ENCODE results near the gene TTC33.
"Not testable (repeated sequence)": the region's sequence is repeated elsewhere in the genome, so short reads cannot be mapped to it uniquely, and the experiment has no call there.

Gene TTC33

GRCh38 chr5:40570408-40571129 is 185.2 kb downstream of the TTC33 start:
- in situ Hi-C loops (cut with MboI; ENCODE audit: low sequenced_read_pairs, unreplicated experiment): loop anchor here (10.0 kb wide), 1 partner anchor 86 kb away; no protein-coding TSS in a partner anchor
- no peak for TF ChIP-seq CTCF (IDR thresholded peaks at IDR 0.05; ENCODE audit: borderline replicate concordance, control extremely low read depth, extremely low read depth, insufficient read depth, missing control alignments)
- no peak for DNase-seq (ENCODE audit: low spot score)

- TF ChIP-seq CTCF (IDR thresholded peaks at IDR 0.05; ENCODE audit: borderline replicate concordance, control extremely low read depth, extremely low read depth, insufficient read depth, missing control alignments): no peak
- in situ Hi-C loops (cut with MboI; ENCODE audit: low sequenced_read_pairs, unreplicated experiment): loop anchor here (10.0 kb wide), 1 partner anchor 85 kb away; no protein-coding TSS in a partner anchor
- no peak for DNase-seq (ENCODE audit: low spot score)
These were observed 186.1 kb downstream of the TTC33 start for GRCh38 chr5:40569546-40570270.

GRCh38 chr5:40568548-40568947 is 187.2 kb downstream of the TTC33 start:
- in situ Hi-C loops (cut with MboI; ENCODE audit: low sequenced_read_pairs, unreplicated experiment): no loop called here
- DNase-seq (ENCODE audit: low spot score): no peak
- no peak for TF ChIP-seq CTCF (IDR thresholded peaks at IDR 0.05; ENCODE audit: borderline replicate concordance, control extremely low read depth, extremely low read depth, insufficient read depth, missing control alignments)

GRCh38 chr5:40563173-40563572 is 192.6 kb downstream of the TTC33 start:
- DNase-seq (ENCODE audit: low spot score); in situ Hi-C loops (cut with MboI; ENCODE audit: low sequenced_read_pairs, unreplicated experiment): not testable (repeated sequence)

GRCh38 chr5:40560474-40561110 is 195.2 kb downstream of the TTC33 start:
- no peak for DNase-seq (ENCODE audit: low spot score)
- in situ Hi-C loops (cut with MboI; ENCODE audit: low sequenced_read_pairs, unreplicated experiment): no loop called here
- TF ChIP-seq CTCF (IDR thresholded peaks at IDR 0.05; ENCODE audit: borderline replicate concordance, control extremely low read depth, extremely low read depth, insufficient read depth, missing control alignments): no peak

- DNase-seq (ENCODE audit: low spot score): no peak
- no peak for TF ChIP-seq CTCF (IDR thresholded peaks at IDR 0.05; ENCODE audit: borderline replicate concordance, control extremely low read depth, extremely low read depth, insufficient read depth, missing control alignments)
- in situ Hi-C loops (cut with MboI; ENCODE audit: low sequenced_read_pairs, unreplicated experiment): no loop called here
These were observed 196.5 kb downstream of the TTC33 start for GRCh38 chr5:40559306-40559705.

GRCh38 chr5:40557501-40557900 is 198.3 kb downstream of the TTC33 start:
- in situ Hi-C loops (cut with MboI; ENCODE audit: low sequenced_read_pairs, unreplicated experiment): no loop called here
- DNase-seq (ENCODE audit: low spot score): no peak
- TF ChIP-seq CTCF (IDR thresholded peaks at IDR 0.05; ENCODE audit: borderline replicate concordance, control extremely low read depth, extremely low read depth, insufficient read depth, missing control alignments): no peak

Measured in GM13976 (cell line).